HG02943 (cell line): Measurements from ENCODE around the gene LMAN2L.

Experiments
- ATAC-seq: cut with Tn5 transposase; IDR thresholded peaks from one replicate; pipeline ENCODE4 v1.9.1; 2021; ENCODE audit warnings: mild to moderate bottlenecking, low read depth, moderate library complexity; ENCODE audit not compliant: unreplicated experiment

The LMAN2L gene

GRCh38 chr2:96760986-96761832 is 21.3 kb upstream of the LMAN2L start:
- no peak for ATAC-seq

GRCh38 chr2:96760036-96760985 is 20.4 kb upstream of the LMAN2L start, which contains the start of gene CNNM4:
TSS of gene CNNM4 (plus strand) at chr2:96760902. CDS start at chr2:96761000, 98 bp downstream.
- peak; percentile 75 for ATAC-seq

GRCh38 chr2:96759548-96759947 is 19.7 kb upstream of the LMAN2L start:
- no peak for ATAC-seq

GRCh38 chr2:96758987-96759386 is 19.1 kb upstream of the LMAN2L start:
- ATAC-seq, result no peak

DNA sequence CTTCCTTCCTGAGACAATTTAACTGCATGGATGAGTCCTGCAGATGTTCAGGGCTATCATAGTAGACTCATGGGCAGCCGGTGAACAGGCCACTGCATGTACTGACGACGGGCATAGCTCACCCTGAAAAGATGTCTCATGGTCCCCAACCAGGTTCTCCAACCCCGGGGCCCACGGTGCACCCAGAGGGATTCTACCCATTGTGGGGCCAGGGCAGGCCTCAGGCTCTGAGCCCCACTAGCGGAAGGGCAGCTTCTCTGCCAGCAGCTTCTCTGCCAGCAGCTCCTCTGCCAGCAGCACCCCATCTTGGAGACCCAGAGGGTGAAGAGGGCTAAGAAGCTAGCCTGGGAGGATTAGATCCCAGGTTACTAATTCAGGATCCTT is 17.6 kb upstream of the LMAN2L start:
- ATAC-seq, result no peak

DNA sequence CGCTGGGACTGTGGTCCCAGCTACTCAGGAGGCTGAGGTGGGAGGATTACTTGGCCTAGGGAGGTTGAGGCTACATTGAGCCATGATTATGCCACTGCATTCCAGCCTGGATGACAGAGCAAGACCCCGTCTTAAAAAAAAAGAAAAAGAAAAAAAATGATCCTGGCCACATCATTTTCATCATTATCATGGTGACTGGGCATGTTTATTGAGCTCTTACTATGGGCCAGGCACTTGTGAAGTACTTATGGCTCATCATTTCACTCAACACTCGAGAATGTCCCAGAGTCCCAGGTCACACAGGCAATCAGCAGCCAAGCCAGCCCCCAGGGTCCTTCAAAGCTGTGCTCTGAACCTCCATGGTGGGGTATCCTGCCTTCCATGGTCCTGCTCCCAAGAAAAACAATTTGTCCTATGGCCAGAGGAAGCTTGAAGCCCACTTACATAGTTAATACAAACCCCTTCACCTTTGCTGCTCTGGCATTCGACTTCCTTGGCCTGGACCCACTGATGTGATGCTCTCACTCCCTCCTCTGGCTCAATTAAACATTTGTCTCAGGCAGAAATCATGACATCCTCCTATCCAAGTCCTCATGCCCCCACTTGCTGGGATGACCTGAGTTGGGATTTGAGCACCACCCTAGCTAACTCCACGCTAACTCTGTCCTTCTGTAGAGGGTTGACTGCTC is 17.1 kb upstream of the LMAN2L start:
- no peak for ATAC-seq

- ATAC-seq, result no peak
Observed at GRCh38 chr2:96754317-96754716, 14.5 kb upstream of the LMAN2L start.

DNA sequence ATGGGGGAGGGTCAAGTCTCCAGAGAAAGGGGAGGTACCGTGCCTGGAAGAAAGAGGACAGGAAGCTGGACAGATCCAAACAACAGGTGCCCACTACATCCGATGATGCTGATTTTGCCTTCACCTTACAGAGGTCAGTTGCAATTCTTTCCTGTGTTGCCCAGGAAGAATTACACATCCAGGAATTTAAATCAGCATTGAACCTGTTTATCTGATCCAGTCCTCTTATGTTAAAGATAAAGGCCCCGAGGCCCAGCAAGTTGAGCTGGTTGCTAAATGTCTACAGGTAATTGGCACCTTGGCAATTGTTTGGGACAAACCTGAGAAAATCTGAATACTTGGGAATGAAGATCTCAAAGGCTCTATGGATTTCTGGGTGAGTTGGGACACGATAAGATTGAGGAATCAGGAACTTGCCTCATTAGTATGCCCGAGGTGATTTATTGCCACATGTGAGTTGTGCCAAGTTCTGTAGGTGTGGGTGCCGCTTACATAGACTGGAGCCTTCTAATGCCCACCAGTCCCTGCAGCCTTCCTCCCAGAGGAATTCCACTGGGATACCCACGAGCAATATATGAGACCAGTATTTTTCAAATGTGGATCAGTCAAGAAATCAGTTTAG is 13.9 kb upstream of the LMAN2L start:
- ATAC-seq, result no peak

- ATAC-seq, result no peak
Observed at GRCh38 chr2:96751800-96752199, 11.9 kb upstream of the LMAN2L start.

DNA sequence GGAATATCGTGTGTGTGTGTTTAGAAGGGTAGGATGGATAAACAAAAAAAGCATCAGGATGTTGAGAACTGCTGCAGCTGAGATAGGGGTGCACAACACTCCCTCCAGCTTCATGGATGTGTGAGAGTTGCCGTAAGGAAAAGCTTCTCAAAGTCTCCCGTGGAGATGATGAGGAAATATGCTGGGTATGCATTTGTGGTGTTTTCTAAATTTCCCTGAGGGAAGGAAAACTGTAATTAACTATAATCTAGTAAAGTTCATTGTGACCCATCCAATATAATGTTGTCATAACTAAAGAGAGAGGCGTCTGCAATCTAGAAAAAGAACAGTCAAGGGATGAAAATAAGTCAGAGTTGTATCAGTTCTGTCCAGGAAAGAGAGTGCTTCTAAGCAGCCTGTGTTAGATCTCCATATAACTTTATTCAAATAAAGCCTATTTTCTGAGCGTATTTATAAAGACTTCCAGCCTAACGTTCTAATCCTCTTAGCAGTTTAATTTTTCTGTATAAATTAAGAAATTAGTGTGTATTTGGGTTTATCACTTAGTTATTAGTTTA is 7.3 kb upstream of the LMAN2L start:
- no peak for ATAC-seq

DNA sequence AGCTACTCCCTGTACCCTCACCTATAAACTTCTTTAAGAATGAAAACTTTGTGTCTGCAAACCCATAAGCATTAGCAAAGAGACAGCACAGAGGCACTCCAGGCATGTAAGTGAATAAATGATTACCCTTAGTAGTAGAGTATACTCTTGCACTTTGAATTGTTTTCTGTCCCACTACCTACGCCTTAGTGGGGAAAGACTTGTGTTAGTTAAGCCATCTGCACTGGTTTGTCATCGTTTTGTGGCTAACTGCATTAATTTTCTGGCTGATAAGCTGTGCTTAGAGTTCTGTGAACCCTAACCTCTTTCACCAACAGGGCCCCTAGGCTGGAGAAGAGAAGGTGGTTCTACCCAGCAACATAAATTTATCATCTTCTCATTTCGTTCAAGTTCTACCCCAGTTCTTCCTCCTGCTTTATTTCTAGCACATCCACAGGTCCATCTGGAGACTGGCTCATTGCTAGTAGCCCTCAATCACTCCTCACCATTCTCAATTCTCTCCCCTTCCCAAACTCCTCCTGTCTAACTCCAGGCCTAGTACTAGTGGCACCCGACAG is 710 bp downstream of the LMAN2L start:
- no peak for ATAC-seq

DNA sequence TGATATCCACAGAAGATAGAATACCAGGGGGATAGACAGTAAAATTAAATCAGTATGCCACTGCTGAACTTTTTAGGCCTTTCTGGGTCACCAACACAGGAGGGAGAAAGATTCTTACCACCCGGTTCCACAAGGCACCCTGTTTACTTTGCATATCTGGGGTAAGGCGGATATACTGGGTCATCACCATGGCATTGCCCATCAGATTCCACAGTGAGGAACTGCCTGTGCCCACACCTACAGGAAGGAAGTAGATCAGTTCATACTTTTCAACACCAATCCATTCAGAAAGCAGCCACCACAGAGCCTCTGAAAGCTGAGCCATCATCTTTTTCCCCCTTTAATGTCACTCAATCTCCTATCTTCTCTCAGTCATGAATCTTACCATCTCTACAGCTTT is 2.0 kb downstream of the LMAN2L start:
- no peak for ATAC-seq

DNA sequence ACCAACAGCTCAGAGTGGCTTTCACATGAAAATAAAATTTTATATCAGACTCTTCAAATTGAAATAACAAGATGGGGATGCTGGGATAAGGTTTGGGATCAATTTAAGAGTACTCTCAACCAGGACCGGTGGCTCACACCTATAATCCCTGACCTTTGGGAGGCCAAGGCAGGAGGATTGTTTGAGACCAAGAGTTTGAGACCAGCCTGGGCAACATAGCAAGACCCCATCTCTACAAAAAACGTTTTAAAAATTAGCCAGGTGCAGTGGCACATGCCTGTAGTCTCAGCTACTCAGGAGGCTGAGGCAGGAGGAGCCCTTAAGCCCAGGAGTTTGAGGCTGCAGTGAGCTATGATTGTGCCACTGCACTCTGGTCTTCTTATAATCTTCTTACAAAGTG is 2.6 kb downstream of the LMAN2L start:
- no peak for ATAC-seq

DNA sequence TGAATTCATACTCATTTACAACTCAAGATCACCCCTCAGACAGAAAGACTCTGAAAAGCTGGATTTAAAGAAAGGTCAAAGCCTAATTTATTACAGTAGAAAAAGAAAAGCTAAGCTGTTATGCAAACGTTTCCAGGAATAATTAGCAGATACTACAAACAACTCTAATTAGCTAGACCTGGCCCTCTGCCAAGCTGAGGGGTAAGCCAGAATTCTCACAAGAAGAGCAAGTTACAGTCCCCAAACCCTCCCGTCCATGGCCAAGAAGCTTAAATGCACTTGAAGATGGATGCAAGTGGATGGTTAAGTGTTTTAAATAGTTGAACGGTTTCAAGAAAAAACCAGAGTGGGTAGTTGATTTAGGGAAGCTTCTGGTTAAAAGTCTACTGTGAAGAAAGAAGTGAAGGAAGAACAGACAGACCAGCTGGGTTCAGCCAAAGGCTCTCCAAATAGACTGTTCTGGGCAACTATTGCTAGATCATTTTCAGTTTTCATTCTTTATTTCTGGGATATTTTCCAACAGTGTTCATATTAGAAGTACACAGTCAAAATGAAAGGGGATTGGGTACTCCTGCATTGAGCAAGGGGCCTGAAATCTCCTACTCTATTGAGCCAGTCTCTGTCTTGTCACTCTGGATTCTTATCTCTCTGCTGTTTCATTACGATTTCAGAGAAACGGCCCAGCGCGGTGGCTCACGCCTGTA is 4.8 kb downstream of the LMAN2L start:
- no peak for ATAC-seq

- ATAC-seq, result no peak
Observed at GRCh38 chr2:96733931-96734330, 5.9 kb downstream of the LMAN2L start.

- ATAC-seq, result no peak
Observed at GRCh38 chr2:96730212-96730611, 9.7 kb downstream of the LMAN2L start.

GRCh38 chr2:96729748-96730147 is 10.1 kb downstream of the LMAN2L start:
- no peak for ATAC-seq

- no peak for ATAC-seq
Observed at GRCh38 chr2:96727431-96727830, 12.4 kb downstream of the LMAN2L start.

DNA sequence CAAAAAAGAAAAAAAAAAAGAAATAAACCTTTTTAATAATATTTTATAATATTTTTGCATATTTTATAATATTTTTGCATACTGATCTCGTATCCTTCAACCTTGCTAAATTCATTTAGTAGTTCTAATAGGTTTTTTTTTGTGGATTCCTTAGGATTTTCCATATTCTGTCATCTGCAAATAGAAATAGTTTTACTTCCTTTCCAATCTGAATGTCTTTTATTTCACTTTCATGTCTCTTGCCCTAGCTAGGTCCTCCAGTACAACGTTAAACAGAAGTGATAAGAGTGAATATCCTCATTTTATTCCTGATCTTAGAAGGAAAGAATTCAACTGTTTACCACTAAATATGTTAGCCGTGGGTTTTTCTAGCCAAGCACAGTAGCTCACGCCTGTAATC is 13.7 kb downstream of the LMAN2L start:
- ATAC-seq, result no peak
